Dendritic cell treated with granulocyte-macrophage colony-stimulating factor and Interleukin-4, amounts not matched to agents 40 ng/mL and 50 ng/mL, for 4 days (primary cell): Measurements from ENCODE around the gene ASAP2.

ENCODE experiments used
- H3K27ac Mint-ChIP-seq: one replicate; pipeline ENCODE4 v1.8.0; 2022; ENCODE audit warnings: mild to moderate bottlenecking, mixed read lengths
- H3K27me3 Mint-ChIP-seq: one replicate; pipeline ENCODE4 v1.8.0; 2022; ENCODE audit warnings: mild to moderate bottlenecking, mixed read lengths
- H3K36me3 Mint-ChIP-seq: one replicate; pipeline ENCODE4 v1.8.0; 2022; ENCODE audit warnings: low read depth, mixed read lengths
- H3K4me1 Mint-ChIP-seq: one replicate; pipeline ENCODE4 v1.8.0; 2022; ENCODE audit warnings: low read depth, mixed read lengths
- H3K4me3 Mint-ChIP-seq: one replicate; pipeline ENCODE4 v1.8.0; 2022; ENCODE audit warnings: mild to moderate bottlenecking, moderate library complexity, mixed read lengths
- H3K9me3 Mint-ChIP-seq: one replicate; pipeline ENCODE4 v1.8.0; 2022; ENCODE audit warnings: mixed read lengths
- intact Hi-C: fragments of 100-400 bp; cut with micrococcal nuclease; formaldehyde crosslinking; loops from one replicate; pipeline ENCODE4 v1.15.0; 2022

Gene ASAP2

DNA sequence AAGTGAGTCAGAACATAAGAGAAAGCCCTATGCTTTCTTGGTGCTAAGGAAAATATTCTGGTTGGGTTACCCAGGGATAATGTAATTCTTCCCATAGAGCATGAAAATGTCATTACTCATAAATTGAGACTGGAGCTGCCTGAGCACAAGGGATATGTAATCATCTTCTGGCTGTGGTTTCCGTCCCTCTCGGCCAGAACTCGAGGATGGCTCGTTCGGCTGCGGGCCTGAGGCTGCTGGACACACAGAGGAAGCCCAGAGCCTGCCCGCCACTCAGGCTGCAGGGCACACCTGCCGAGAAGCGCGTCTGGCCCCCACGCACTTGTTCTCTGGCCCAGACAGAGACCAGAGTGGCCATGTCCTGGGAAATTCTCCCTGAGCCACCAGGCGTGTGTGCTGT, 104.9 kb downstream of the ASAP2 start:
- Mint-ChIP-seq H3K36me3 (no peaks in the 10 kb centered on the region), H3K4me3 (no peak overlapping the region), H3K27me3 (no peaks in the 10 kb centered on the region), H3K27ac (no peak overlapping the region), H3K4me1 (peaks cover 13% of the 10 kb centered on the region), H3K9me3 (no peaks in the 10 kb centered on the region)
- intact Hi-C loops = no loop called here

GRCh38 chr2:9312591-9312990, 106.0 kb downstream of the ASAP2 start:
- intact Hi-C loops = no loop called here
- Mint-ChIP-seq H3K4me1 (peaks cover 13% of the 10 kb centered on the region), H3K27ac (no peak overlapping the region), H3K9me3 (no peaks in the 10 kb centered on the region), H3K36me3 (no peaks in the 10 kb centered on the region), H3K27me3 (no peaks in the 10 kb centered on the region), H3K4me3 (no peak overlapping the region)

DNA sequence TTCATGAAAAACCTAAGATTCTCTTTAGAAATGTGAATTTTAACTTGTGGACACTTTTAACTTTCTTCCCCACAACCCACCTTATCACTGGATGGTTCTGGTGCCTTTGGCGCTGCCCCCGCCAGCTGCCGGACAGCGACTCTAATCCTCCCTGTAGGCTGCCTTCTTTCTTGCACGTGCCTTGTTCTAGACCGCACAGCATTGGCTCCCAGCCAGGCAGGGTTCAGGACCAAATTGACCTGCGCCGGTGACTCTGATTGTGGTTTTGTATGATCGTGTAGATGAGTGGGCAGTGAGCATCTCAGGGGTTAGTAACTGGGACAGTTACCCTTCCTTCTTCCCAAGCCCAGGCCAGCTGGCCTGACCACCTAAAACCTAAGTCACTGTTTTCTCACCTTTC, 106.8 kb downstream of the ASAP2 start:
- Mint-ChIP-seq H3K4me3 (no peak overlapping the region), H3K9me3 (no peaks in the 10 kb centered on the region), H3K4me1 (peaks cover 13% of the 10 kb centered on the region), H3K27ac (no peak overlapping the region), H3K27me3 (no peaks in the 10 kb centered on the region), H3K36me3 (no peaks in the 10 kb centered on the region)
- intact Hi-C loops = no loop called here

GRCh38 chr2:9315280-9315847, 108.8 kb downstream of the ASAP2 start:
- peaks cover 6% of the 10 kb centered on the region for H3K4me1 Mint-ChIP-seq

DNA sequence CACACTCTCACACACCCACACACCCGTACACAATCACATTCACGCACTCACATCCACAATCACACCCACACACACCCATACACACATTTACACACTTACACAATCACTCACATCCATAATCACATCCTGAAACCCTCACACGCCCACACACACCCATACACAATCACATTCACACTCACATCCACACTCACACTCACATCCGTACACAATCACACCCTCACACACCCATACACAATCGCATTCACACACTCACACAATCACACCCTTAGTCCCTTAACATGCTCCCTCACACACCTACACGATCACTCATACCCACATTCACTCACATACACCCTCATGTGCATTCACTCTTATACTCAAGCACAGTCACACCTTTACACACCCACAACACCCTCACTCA, 110.9 kb downstream of the ASAP2 start:
- Mint-ChIP-seq H3K27ac (no peak overlapping the region), H3K9me3 (no peaks in the 10 kb centered on the region), H3K4me3 (no peak overlapping the region), H3K27me3 (no peaks in the 10 kb centered on the region), H3K36me3 (peaks cover under 1% of the 10 kb centered on the region), H3K4me1 (peaks cover 11% of the 10 kb centered on the region)
- intact Hi-C loops = no loop called here

More at GRCh38 chr2:9315280-9315847, 108.8 kb downstream of the ASAP2 start:
- H3K36me3 Mint-ChIP-seq = no peaks in the 10 kb centered on the region
- H3K27me3 Mint-ChIP-seq = no peaks in the 10 kb centered on the region
- no peaks in the 10 kb centered on the region for H3K9me3 Mint-ChIP-seq
- no peak overlapping the region for H3K27ac Mint-ChIP-seq
- intact Hi-C loops = no loop called here
- H3K4me3 Mint-ChIP-seq = no peak overlapping the region

- no peak overlapping the region for H3K4me3 Mint-ChIP-seq
- H3K9me3 Mint-ChIP-seq = no peaks in the 10 kb centered on the region
- intact Hi-C loops = no loop called here
- peaks cover 12% of the 10 kb centered on the region for H3K4me1 Mint-ChIP-seq
- no peaks in the 10 kb centered on the region for H3K27me3 Mint-ChIP-seq
- H3K36me3 Mint-ChIP-seq = peaks cover 7% of the 10 kb centered on the region
- H3K27ac Mint-ChIP-seq = no peak overlapping the region
These were observed 112.1 kb downstream of the ASAP2 start for GRCh38 chr2:9318461-9319337.

DNA sequence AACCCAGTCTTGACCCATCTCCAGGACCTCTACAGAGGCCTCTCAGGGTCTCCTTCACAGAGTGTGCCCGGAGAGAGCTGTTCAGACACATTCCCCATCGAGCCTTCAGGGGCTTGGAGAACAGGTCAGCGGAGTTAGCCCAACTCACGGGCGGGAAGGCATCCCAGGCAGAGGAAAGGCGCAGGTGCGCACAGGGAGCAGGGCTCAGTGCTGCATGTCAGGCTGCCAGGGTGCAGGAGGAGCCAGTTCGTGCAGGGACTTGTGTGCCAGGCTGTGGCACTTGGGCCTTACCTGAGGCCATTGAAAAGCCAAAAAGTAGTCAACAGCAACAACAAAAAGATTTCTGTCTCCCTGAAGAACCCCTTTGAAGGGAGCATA, 112.7 kb downstream of the ASAP2 start:
- intact Hi-C loops = no loop called here
- H3K27ac Mint-ChIP-seq = no peak overlapping the region
- H3K4me3 Mint-ChIP-seq = no peak overlapping the region
- no peaks in the 10 kb centered on the region for H3K9me3 Mint-ChIP-seq
- H3K4me1 Mint-ChIP-seq = peaks cover 12% of the 10 kb centered on the region
- peaks cover 7% of the 10 kb centered on the region for H3K36me3 Mint-ChIP-seq
- H3K27me3 Mint-ChIP-seq = no peaks in the 10 kb centered on the region

GRCh38 chr2:9322576-9322975, 116.0 kb downstream of the ASAP2 start:
- H3K36me3 Mint-ChIP-seq = peaks cover 7% of the 10 kb centered on the region
- intact Hi-C loops = no loop called here
- H3K4me3 Mint-ChIP-seq = no peak overlapping the region
- no peak overlapping the region for H3K27ac Mint-ChIP-seq
- H3K27me3 Mint-ChIP-seq = no peaks in the 10 kb centered on the region
- H3K4me1 Mint-ChIP-seq = peaks cover 13% of the 10 kb centered on the region
- H3K9me3 Mint-ChIP-seq = no peaks in the 10 kb centered on the region

DNA sequence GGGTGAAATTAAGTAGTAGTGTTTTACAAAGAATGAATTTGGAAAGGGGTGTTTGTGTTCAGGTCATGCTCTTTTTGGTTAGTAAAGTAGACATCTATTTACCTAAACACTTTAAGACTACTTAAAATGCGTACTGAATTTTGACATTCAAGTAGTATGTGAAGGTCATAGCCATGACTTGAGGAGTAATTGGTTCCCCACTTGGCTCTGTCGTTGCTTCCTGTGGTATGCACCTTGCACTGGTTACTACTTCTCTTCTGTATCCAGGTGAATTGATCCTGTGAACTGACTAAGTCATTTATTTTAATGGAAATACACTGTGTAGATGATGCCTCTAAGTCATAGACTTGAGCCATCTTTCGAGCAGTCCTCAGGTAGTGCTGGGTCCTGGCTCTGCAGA, 118.8 kb downstream of the ASAP2 start:
- intact Hi-C loops = no loop called here
- no peak overlapping the region for H3K27ac Mint-ChIP-seq
- H3K4me3 Mint-ChIP-seq = no peak overlapping the region
- H3K36me3 Mint-ChIP-seq = peaks cover 7% of the 10 kb centered on the region
- no peaks in the 10 kb centered on the region for H3K9me3 Mint-ChIP-seq
- peaks cover 33% of the 10 kb centered on the region for H3K4me1 Mint-ChIP-seq
- no peaks in the 10 kb centered on the region for H3K27me3 Mint-ChIP-seq

DNA sequence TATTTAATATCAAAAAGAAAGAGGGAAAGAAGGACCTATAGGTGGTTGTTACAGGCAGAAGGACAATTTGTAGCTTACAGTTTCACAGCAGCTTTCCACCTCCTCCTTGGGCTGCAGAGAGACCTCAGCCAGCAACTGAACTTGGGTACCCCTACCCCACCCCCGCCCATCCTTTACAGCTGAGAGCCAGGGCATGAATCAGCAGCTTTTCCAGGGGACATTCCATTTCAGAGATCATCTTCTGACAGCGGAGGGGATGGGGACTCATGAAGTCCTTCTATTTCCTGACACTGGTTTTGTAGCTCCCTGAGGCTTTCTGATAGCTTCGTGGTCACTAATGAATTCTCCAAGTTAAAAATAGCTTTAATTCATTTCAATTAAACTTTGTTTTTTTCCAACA, 120.4 kb downstream of the ASAP2 start:
- no peaks in the 10 kb centered on the region for H3K27me3 Mint-ChIP-seq
- intact Hi-C loops = no loop called here
- peaks cover 7% of the 10 kb centered on the region for H3K36me3 Mint-ChIP-seq
- H3K4me1 Mint-ChIP-seq = peaks cover 35% of the 10 kb centered on the region
- H3K27ac Mint-ChIP-seq = no peak overlapping the region
- no peaks in the 10 kb centered on the region for H3K9me3 Mint-ChIP-seq
- no peak overlapping the region for H3K4me3 Mint-ChIP-seq

GRCh38 chr2:9327873-9328352, 121.3 kb downstream of the ASAP2 start:
- H3K36me3 Mint-ChIP-seq = peaks cover 3% of the 10 kb centered on the region
- no peaks in the 10 kb centered on the region for H3K9me3 Mint-ChIP-seq
- intact Hi-C loops = no loop called here
- no peaks in the 10 kb centered on the region for H3K27me3 Mint-ChIP-seq
- no peak overlapping the region for H3K27ac Mint-ChIP-seq
- no peak overlapping the region for H3K4me3 Mint-ChIP-seq
- H3K4me1 Mint-ChIP-seq = peaks cover 30% of the 10 kb centered on the region

DNA sequence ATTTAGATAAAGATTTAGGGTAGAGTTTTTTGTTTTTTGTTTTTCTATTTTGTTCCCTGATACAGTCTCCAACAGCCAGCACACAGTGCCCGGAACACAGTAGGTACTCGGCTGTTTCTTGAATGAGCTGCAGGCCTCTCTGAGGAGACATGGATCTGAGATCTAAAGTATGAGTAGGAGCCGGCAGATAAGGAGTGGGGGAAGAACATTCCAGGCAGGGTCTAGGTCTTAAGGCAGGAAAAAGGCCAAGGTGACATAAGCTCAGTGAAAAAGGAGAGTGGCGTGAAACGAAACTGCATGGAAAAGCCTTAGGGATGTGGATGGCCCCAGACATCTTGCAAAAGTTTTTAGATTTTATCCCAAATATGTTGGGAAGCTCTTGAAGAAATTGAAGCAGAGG, 122.3 kb downstream of the ASAP2 start:
- Mint-ChIP-seq H3K4me3 (no peak overlapping the region), H3K9me3 (no peaks in the 10 kb centered on the region), H3K36me3 (no peaks in the 10 kb centered on the region), H3K27ac (no peak overlapping the region), H3K27me3 (no peaks in the 10 kb centered on the region), H3K4me1 (peaks cover 30% of the 10 kb centered on the region)
- intact Hi-C loops = no loop called here

- H3K27me3 Mint-ChIP-seq = no peaks in the 10 kb centered on the region
- H3K27ac Mint-ChIP-seq = peak overlapping the region; percentile 1
- no peak overlapping the region for H3K4me3 Mint-ChIP-seq
- no peaks in the 10 kb centered on the region for H3K9me3 Mint-ChIP-seq
- peaks cover 31% of the 10 kb centered on the region for H3K4me1 Mint-ChIP-seq
- H3K36me3 Mint-ChIP-seq = no peaks in the 10 kb centered on the region
- intact Hi-C loops = no loop called here
These were observed 122.9 kb downstream of the ASAP2 start for GRCh38 chr2:9329497-9329896.

DNA sequence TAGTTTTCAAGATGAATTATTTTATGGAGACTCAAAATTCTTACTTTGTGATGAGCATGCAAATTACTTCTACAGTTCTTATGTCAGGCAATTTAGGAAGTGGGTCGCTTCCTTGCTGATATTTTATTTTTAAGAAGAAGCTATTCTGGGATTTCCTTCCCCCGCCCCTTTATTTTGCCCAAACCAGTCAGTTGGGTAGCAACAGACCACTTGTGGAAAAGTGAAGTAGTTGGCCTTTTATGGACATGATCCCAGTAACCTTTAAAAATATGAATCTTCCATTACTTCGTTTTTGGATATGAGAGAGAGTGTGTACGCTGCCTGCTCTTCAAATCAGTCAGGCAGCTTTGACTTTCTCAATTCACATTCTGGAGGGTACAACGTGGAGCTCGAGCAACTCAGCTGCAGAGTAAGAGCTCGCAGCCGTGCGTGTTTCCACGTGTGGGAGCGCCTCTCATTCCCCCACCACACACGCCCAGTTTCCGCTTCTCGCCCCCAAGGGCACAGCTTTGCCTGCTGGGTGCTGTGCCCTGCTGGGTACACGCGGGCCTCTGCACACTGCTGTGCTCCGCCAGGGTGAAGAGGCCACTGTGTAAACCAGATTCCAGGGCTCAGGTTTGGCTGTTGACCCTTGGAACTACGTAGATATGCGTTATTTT, 124.1 kb downstream of the ASAP2 start:
- Mint-ChIP-seq H3K36me3 (no peaks in the 10 kb centered on the region), H3K27me3 (no peaks in the 10 kb centered on the region)

More for the DNA sequence above, 124.1 kb downstream of the ASAP2 start:
- Mint-ChIP-seq H3K4me1 (peaks cover 42% of the 10 kb centered on the region), H3K9me3 (no peaks in the 10 kb centered on the region), H3K4me3 (no peak overlapping the region), H3K27ac (peak overlapping the region; percentile 76)
- intact Hi-C loops = loop anchor here (5.0 kb wide), 1 partner anchor 123 kb away; the partner anchor contains the start of gene ASAP2
